GM19324 (cell line): ENCODE data around the gene PREX1.
A peak's percentile ranks its signal among the peaks of the same experiment; 100 is the strongest.

Experiments used
- ATAC-seq: cut with Tn5 transposase; IDR thresholded peaks from one replicate; pipeline ENCODE4 v1.9.1; 2021; ENCODE audit warnings: mild to moderate bottlenecking, moderate library complexity; ENCODE audit not compliant: unreplicated experiment, low FRiP score

PREX1 gene

GRCh38 chr20:48616481-48616880, 211.3 kb downstream of the PREX1 start:
- ATAC-seq = no peak

- no peak for ATAC-seq
These were observed 211.9 kb downstream of the PREX1 start for GRCh38 chr20:48615871-48616270.

GRCh38 chr20:48614593-48615274, 213.1 kb downstream of the PREX1 start:
- no peak for ATAC-seq

- ATAC-seq = no peak
These were observed 213.9 kb downstream of the PREX1 start for GRCh38 chr20:48613926-48614325.

- no peak for ATAC-seq
These were observed 215.5 kb downstream of the PREX1 start for GRCh38 chr20:48612335-48612734.

- no peak for ATAC-seq
These were observed 216.8 kb downstream of the PREX1 start for GRCh38 chr20:48610996-48611395.

- peak; percentile 56 for ATAC-seq
These were observed 218.3 kb downstream of the PREX1 start for GRCh38 chr20:48609491-48609978.

- no peak for ATAC-seq
These were observed 219.0 kb downstream of the PREX1 start for GRCh38 chr20:48608756-48609155.

- no peak for ATAC-seq
These were observed 220.3 kb downstream of the PREX1 start for GRCh38 chr20:48607544-48607865.

- ATAC-seq = no peak
These were observed 220.8 kb downstream of the PREX1 start for GRCh38 chr20:48606841-48607543.

GRCh38 chr20:48606172-48606840, 221.5 kb downstream of the PREX1 start:
- ATAC-seq = no peak

- no peak for ATAC-seq
These were observed 222.2 kb downstream of the PREX1 start for GRCh38 chr20:48605364-48606171.

- no peak for ATAC-seq
These were observed 222.9 kb downstream of the PREX1 start for GRCh38 chr20:48604936-48605335.

- ATAC-seq = no peak
These were observed 223.4 kb downstream of the PREX1 start for GRCh38 chr20:48604426-48604825.

GRCh38 chr20:48603819-48604405, 223.9 kb downstream of the PREX1 start:
- ATAC-seq = no peak

- ATAC-seq = no peak
These were observed 224.5 kb downstream of the PREX1 start for GRCh38 chr20:48603116-48603818.

GRCh38 chr20:48601798-48602197, 226.0 kb downstream of the PREX1 start:
- ATAC-seq = no peak

GRCh38 chr20:48600470-48600945, 227.3 kb downstream of the PREX1 start:
- ATAC-seq = no peak

- no peak for ATAC-seq
These were observed 227.9 kb downstream of the PREX1 start for GRCh38 chr20:48599748-48600469.
